ENCODE data around the gene PDZD2. TPM values are rescaled to one million over a fixed set of nuclear protein-coding genes. Genes with fewer than 3 reads are reported as not detected.

PDZD2 gene
- total RNA-seq, 1 donor from 2014 or later: 0.65 TPM

DNA sequence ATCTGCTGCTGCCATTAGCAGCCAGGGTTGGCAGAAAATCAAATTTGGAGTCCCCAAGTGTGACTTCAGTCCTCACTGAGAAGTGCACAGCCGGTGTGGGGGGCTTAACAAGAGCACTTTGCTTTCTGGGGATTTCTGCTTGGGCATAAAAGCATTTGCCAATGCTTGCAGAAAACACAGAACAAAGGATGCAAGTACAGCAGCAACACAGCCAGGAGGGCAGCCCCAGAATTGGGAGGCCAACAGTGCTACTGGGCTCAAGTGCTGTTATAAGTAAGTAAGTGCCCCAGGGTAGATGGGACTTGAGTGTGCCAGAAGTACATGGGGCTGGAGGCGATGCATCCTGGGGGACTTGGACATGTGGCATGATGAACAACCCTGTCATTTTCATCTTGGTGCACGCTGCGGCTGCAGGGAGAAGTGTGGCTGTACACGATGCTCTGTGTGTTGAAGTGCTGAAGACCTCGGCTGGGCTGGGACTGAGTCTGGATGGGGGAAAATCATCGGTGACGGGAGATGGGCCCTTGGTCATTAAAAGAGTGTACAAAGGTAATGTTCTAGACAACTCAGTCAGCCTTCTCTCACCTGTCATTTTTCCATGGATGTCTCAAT lies 461.9 kb downstream of the PDZD2 start:
- Mint-ChIP-seq H3K4me3 (no peak overlapping the region), H3K27ac (ENCODE audit: unreplicated experiment) (peak overlapping the region; percentile 58), H3K27me3 (ENCODE audit: low read depth) (no peaks in the 10 kb centered on the region), H3K9me3 (no peaks in the 10 kb centered on the region), H3K4me1 (peaks cover 17% of the 10 kb centered on the region), H3K36me3 (ENCODE audit: low read depth) (peaks cover 19% of the 10 kb centered on the region)
- TF ChIP-seq, protein P1, sequence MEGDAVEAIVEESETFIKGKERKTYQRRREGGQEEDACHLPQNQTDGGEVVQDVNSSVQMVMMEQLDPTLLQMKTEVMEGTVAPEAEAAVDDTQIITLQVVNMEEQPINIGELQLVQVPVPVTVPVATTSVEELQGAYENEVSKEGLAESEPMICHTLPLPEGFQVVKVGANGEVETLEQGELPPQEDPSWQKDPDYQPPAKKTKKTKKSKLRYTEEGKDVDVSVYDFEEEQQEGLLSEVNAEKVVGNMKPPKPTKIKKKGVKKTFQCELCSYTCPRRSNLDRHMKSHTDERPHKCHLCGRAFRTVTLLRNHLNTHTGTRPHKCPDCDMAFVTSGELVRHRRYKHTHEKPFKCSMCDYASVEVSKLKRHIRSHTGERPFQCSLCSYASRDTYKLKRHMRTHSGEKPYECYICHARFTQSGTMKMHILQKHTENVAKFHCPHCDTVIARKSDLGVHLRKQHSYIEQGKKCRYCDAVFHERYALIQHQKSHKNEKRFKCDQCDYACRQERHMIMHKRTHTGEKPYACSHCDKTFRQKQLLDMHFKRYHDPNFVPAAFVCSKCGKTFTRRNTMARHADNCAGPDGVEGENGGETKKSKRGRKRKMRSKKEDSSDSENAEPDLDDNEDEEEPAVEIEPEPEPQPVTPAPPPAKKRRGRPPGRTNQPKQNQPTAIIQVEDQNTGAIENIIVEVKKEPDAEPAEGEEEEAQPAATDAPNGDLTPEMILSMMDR (conservative IDR thresholded peaks at IDR 0.05): no peak
- DNase-seq (ENCODE audit: low read depth, low spot score): no peak

DNA sequence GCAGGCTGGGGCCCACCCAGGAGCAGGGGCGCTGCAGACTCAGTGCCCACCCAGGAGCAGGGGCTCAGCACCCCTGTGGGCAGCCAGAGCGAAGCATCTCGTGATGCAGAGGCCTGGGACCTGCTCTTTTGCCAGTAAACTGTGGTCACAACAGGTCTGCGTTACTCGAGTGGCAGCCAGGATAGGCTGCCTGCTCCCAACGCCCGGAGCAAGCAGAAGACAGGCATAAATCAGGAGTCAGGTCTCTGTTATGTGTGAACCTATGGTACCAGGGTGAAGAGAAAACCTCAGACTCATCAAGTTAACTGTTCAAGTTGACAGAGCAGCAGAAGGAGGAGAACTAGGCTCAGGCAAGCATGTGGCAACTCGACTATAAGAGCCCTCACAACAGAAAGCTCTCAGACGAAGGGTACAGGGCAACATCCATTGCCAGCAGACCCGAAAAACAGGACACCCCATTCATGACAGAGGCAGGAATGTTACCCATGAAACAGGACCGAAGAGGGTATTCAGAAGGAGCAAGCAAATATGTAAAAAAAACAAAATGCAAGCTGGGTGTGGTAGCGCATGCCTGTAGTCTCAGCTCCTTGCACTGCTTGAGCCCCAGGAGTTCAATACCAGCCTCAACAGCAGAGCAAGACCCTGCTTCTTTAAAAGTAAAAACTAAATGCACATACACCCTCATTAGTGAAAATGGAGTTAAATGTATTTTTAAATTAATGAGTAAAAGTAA lies 463.5 kb downstream of the PDZD2 start:
- Mint-ChIP-seq H3K4me3 (no peak overlapping the region), H3K36me3 (ENCODE audit: low read depth) (peaks cover 25% of the 10 kb centered on the region), H3K27ac (ENCODE audit: unreplicated experiment) (no peak overlapping the region), H3K4me1 (peaks cover 17% of the 10 kb centered on the region), H3K9me3 (no peaks in the 10 kb centered on the region), H3K27me3 (ENCODE audit: low read depth) (no peaks in the 10 kb centered on the region)
- DNase-seq (ENCODE audit: low read depth, low spot score): no peak
- TF ChIP-seq, protein P1 (conservative IDR thresholded peaks at IDR 0.05): no peak

DNA sequence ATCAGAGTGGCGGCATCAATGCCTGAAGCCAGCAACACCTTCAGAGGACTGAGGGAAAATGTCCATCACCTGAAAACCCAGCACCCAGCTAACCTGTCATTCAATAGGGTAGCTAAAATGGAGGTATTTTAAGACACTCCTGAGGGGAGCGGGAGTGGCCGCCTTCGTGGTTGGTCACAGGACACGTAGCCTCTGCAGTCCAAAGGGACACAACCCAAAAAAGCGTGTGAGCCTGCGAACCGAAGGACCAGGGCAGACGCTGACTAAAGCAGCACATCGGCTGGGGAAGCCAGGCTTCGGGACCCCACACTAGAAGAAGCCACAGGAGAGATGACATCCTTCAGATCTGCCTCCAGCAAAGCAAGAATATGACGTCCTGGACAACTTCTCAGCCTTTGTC lies 464.6 kb downstream of the PDZD2 start:
- H3K27me3 Mint-ChIP-seq (ENCODE audit: low read depth): no peaks in the 10 kb centered on the region
- no peak overlapping the region for H3K4me3 Mint-ChIP-seq
- peaks cover 22% of the 10 kb centered on the region for H3K36me3 Mint-ChIP-seq (ENCODE audit: low read depth)
- DNase-seq (ENCODE audit: low read depth, low spot score): no peak
- TF ChIP-seq, protein P1 (conservative IDR thresholded peaks at IDR 0.05): no peak
- H3K27ac Mint-ChIP-seq (ENCODE audit: unreplicated experiment): peak overlapping the region; percentile 20
- no peaks in the 10 kb centered on the region for H3K9me3 Mint-ChIP-seq
- peaks cover 17% of the 10 kb centered on the region for H3K4me1 Mint-ChIP-seq

DNA sequence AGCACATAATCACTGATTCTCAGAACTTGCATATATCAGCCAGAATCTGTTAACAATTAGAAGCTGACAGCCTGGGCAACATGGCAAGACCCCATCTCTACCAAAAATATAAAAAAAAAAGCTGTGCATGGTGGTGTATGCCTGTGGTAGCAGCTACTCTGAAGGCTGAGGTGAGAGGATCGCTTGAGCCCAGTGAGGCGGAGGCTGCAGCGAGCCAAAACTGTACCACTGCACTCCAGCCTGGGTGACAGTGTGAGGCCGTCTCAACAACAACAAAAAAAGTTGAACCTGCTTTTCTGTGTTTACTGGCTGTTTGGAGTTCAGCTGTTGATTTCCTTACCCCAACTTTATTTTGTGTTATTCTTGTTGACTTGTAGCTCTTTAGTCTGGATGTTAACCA lies 468.4 kb downstream of the PDZD2 start:
- Mint-ChIP-seq H3K4me1 (no peaks in the 10 kb centered on the region), H3K27ac (ENCODE audit: unreplicated experiment) (no peak overlapping the region), H3K4me3 (no peak overlapping the region), H3K9me3 (no peaks in the 10 kb centered on the region), H3K27me3 (ENCODE audit: low read depth) (no peaks in the 10 kb centered on the region), H3K36me3 (ENCODE audit: low read depth) (peaks cover 25% of the 10 kb centered on the region)
- no peak for DNase-seq (ENCODE audit: low read depth, low spot score)
- TF ChIP-seq, protein P1 (conservative IDR thresholded peaks at IDR 0.05): no peak

DNA sequence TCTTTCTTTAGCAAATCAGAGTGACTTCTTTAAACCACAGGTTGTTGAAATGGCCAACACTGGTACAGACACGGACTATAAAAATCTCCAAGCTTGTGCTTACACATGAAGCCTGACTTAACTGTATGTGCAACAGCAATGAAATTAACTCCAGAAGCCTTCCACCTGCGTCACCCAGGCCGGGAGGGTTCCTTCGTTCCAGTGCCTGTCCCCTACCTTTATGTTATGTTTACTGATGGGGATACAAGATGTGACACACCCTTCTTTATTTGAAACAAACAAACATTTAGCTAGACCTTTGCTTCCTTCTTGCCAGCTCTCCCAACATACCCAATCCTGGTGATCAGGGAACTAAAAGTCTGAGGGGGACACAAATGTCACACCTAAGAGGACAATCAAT lies 469.2 kb downstream of the PDZD2 start:
- no peaks in the 10 kb centered on the region for H3K27me3 Mint-ChIP-seq (ENCODE audit: low read depth)
- no peak for DNase-seq (ENCODE audit: low read depth, low spot score)
- peaks cover 27% of the 10 kb centered on the region for H3K36me3 Mint-ChIP-seq (ENCODE audit: low read depth)

More for the DNA sequence above, 469.2 kb downstream of the PDZD2 start:
- no peaks in the 10 kb centered on the region for H3K9me3 Mint-ChIP-seq
- H3K4me1 Mint-ChIP-seq: no peaks in the 10 kb centered on the region
- no peak overlapping the region for H3K27ac Mint-ChIP-seq (ENCODE audit: unreplicated experiment)
- TF ChIP-seq, protein P1 (conservative IDR thresholded peaks at IDR 0.05): no peak
- no peak overlapping the region for H3K4me3 Mint-ChIP-seq
